ENCODE results near the gene TBPL1.
A peak's percentile ranks its signal among the peaks of the same experiment; 100 is the strongest.
"Not testable (repeated sequence)": the region's sequence is repeated elsewhere in the genome, so short reads cannot be mapped to it uniquely, and the experiment has no call there.

The TBPL1 gene

GRCh38 chr6:133973109-133973971, 20.3 kb downstream of the TBPL1 start:
- DNase-seq (ENCODE audit: low spot score) = peak; percentile 73

GRCh38 chr6:133977983-133978895, 25.2 kb downstream of the TBPL1 start:
- DNase-seq (ENCODE audit: low spot score) = no peak

GRCh38 chr6:133978896-133979240, 25.8 kb downstream of the TBPL1 start:
- no peak for DNase-seq (ENCODE audit: low spot score)

GRCh38 chr6:133979269-133979963, 26.4 kb downstream of the TBPL1 start:
- DNase-seq (ENCODE audit: low spot score) = not testable (repeated sequence)

GRCh38 chr6:133980168-133980567, 27.1 kb downstream of the TBPL1 start:
- DNase-seq (ENCODE audit: low spot score) = no peak

GRCh38 chr6:133983099-133983939, 30.3 kb downstream of the TBPL1 start:
- DNase-seq (ENCODE audit: low spot score) = no peak

GRCh38 chr6:133985970-133986369, 32.9 kb downstream of the TBPL1 start:
- no peak for DNase-seq (ENCODE audit: low spot score)

GRCh38 chr6:133986942-133987341, 33.9 kb downstream of the TBPL1 start:
- DNase-seq (ENCODE audit: low spot score) = no peak

- DNase-seq (ENCODE audit: low spot score) = no peak
Measured at GRCh38 chr6:133989525-133989924, 36.5 kb downstream of the TBPL1 start.

- DNase-seq (ENCODE audit: low spot score) = no peak
Measured at GRCh38 chr6:133990321-133990720, 37.3 kb downstream of the TBPL1 start.

GRCh38 chr6:133991096-133991593, 38.1 kb downstream of the TBPL1 start:
- no peak for DNase-seq (ENCODE audit: low spot score)

- DNase-seq (ENCODE audit: low spot score) = no peak
Measured at GRCh38 chr6:133992992-133993680, 40.1 kb downstream of the TBPL1 start.

GRCh38 chr6:133995296-133995695, 42.3 kb downstream of the TBPL1 start:
- DNase-seq (ENCODE audit: low spot score) = no peak

- no peak for DNase-seq (ENCODE audit: low spot score)
Measured at GRCh38 chr6:133995758-133996157, 42.7 kb downstream of the TBPL1 start.

GRCh38 chr6:133997267-133997666, 44.2 kb downstream of the TBPL1 start:
- DNase-seq (ENCODE audit: low spot score) = no peak

- no peak for DNase-seq (ENCODE audit: low spot score)
Measured at GRCh38 chr6:133999305-133999704, 46.3 kb downstream of the TBPL1 start.

GRCh38 chr6:134000443-134000842, 47.4 kb downstream of the TBPL1 start:
- no peak for DNase-seq (ENCODE audit: low spot score)

- DNase-seq (ENCODE audit: low spot score) = no peak
Measured at GRCh38 chr6:134002821-134003220, 49.8 kb downstream of the TBPL1 start.

- DNase-seq (ENCODE audit: low spot score) = no peak
Measured at GRCh38 chr6:134003542-134003951, 50.5 kb downstream of the TBPL1 start.

- no peak for DNase-seq (ENCODE audit: low spot score)
Measured at GRCh38 chr6:134004714-134005113, 51.7 kb downstream of the TBPL1 start.

- DNase-seq (ENCODE audit: low spot score) = no peak
Measured at GRCh38 chr6:134005800-134006199, 52.8 kb downstream of the TBPL1 start.

All from putamen (tissue), 1 donor.